Stimulated activated CD4-positive, alpha-beta T cell treated with anti-CD3 and anti-CD28 coated beads, Interleukin-4, amount 100 ng/mL, for 48 hours (primary cell): ENCODE data around the gene CCL13.
"Not testable (repeated sequence)": the region's sequence is repeated elsewhere in the genome, so short reads cannot be mapped to it uniquely, and the experiment has no call there.

ENCODE experiments used
- DNase-seq, 2 donors: peaks; one replicate each; pipeline ENCODE4 v3.0.0-alpha.2; 2020; ENCODE audit warnings: low read depth in 2 of 2

CCL13 gene

GRCh38 chr17:34356194-34356593 is at the start of gene CCL13:
TSS of gene CCL13 (plus strand) at chr17:34356480. CDS start at chr17:34356527, 47 bp downstream.
- no peak for DNase-seq

DNA sequence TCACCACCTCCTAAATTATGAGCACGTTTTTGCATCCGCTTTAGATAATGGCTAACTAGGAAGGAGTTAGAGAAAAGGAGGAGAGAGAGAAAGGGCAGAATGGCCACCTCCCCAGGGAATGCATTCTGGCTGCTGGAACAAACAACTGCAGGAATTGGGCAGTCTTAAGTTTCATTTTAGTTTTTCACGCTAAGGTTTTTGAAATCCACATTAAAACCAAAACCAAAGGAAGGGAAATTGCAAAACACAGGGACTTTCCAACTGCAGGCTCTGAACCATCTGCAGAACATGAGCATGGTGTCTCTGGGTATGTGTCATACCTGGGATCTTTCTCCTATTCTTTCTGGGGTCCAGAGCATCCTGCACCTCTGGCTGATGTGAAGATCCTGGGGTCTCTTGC is 49.2 kb upstream of the CCL13 start:
- no peak for DNase-seq

GRCh38 chr17:34308371-34308770 is 47.9 kb upstream of the CCL13 start:
- no peak for DNase-seq

- no peak for DNase-seq
Observed at GRCh38 chr17:34311291-34311690, 45.0 kb upstream of the CCL13 start.

GRCh38 chr17:34312080-34312479 is 44.2 kb upstream of the CCL13 start:
- no peak for DNase-seq

DNA sequence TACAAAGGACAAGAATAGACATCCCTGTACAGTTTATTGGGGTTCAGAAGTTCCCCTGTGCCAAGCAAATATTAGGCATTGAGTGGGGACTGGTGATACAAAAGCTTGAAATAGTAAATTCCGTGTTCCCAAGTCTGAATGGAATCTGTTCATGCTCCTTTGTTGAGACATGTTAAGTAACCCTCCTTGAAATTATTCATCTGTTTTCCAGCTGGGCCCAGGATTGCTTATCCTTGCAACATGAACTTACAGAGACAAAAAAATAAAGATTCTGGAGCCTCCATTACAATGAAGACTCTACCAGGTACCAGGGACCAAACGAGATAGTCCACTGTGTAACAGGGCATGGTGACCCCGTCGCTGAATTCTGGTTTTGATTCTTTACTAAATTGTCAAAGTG is 43.1 kb upstream of the CCL13 start:
- no peak for DNase-seq

- DNase-seq, result no peak
Observed at GRCh38 chr17:34314279-34314678, 42.0 kb upstream of the CCL13 start.

GRCh38 chr17:34318474-34318873 is 37.8 kb upstream of the CCL13 start:
- DNase-seq, result peak in 1 of 2 donors; percentile 7

DNA sequence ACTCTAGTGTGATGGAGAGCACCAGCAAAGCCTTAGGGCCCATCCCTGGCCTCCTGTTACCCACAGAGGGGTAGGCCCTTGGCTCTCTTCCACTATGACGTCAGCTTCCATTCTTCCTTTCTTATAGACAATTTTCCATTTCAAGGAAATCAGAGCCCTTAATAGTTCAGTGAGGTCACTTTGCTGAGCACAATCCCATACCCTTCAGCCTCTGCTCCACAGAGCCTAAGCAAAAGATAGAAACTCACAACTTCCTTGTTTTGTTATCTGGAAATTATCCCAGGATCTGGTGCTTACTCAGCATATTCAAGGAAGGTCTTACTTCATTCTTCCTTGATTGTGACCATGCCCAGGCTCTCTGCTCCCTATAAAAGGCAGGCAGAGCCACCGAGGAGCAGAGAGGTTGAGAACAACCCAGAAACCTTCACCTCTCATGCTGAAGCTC is 37.2 kb upstream of the CCL13 start, which contains the start of gene CCL8:
Gene CCL8, plus strand, starts transcription at position 397 of the 445 bp plus-strand sequence. CDS start 67 bp downstream, outside the sequence.
- DNase-seq, result no peak

DNA sequence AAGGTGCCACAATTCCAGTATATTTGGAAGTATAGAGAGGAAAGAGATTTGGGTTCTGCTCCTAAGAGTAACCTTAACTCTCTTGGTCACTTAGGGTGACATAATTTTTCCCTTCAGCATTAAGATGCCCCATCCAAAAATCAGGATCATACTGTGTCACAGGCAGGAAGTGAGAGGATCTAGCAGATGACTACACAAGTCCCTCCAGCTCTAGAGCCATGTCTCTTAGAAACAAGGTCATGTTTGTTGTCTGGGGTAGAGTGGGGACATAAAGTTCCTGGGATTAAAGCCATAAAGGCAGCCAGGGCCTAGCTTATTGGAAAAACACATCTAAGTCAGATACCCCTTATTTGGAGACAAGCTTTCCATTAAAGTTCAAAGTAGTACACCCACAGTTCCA is 34.3 kb upstream of the CCL13 start:
- no peak for DNase-seq

DNA sequence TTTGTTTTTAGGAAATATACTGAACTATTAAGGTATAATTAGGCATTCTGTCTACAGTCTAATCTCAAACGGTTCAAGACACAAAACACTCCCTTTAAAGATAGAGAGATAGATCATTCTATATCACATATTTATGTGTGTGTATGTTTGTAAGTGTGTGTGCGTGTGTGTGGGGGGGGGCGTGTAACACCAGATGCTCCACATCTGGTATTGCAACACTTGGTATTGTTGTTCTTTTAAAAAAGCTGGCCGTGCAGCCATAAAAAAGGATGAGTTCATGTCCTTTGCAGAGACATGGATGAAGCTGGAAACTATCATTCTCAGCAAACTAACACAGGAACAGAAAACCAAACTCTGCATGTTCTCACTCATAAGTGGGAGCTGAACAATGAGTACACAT is 28.7 kb upstream of the CCL13 start:
- DNase-seq, result not testable (repeated sequence)

DNA sequence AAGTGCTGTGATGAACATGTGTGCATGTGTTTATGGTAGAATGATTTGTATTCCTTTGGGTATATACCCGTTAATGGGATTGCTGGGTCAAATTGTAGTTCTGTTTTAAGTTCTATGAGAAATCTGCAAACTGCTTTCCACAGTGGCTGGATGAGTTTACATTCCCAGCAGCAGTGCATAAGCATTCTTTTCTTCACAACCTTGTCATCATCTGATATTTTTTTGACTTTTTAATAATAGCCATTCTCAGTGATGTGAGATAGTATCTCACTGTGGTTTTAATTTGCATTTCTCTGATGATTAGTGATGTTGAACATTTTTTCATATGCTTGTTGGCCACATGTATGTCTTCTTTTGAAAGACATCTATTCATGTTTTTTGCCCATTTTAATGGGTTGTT is 18.6 kb upstream of the CCL13 start:
- DNase-seq, result no peak

DNA sequence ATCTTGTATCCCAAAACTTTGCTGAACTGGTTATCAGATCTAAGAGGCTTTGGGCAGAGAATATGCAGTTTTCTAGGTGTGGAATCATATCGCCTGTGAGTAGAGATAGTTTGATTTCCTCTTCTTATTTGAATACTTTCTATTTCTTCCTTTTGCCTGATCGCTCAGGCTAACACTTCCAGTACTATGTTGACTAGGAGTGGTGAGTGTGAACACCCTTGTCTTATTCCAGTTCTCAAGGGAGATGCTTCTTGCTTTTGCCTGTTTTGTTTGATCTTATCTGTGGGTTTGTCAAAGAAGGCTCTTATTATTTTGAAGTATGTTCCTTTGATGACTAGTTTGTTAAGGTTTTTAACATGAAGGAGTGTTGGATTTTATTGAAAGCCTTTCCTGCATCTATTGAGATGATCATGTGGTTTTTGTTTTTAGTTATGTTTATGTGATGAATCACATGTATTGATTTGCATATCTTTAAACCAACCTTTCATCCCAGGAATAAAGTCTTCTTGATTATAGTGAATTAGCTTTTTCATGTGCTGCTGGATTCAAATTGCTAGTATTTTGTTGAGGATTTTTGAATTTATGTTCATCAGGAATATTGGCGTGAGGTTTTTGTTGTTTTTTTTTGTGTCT is 17.0 kb upstream of the CCL13 start:
- no peak for DNase-seq

DNA sequence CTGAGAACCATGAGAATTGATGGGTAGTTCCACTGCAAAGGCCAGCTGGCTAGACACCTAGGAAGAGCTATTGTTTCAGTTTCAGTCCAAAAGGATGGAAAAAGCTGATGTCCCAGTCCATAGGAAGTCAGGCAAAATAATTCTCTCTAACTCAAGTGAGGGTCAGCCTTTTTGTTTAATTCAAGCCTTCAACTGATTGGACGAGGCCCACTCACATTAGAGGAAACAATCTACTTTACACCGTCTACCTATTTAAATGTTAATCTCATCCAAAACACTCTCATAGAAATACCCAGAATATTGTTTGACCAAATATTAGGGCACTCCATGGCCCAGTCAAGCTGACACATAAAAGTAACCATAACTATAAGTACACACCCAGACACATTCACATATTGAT is 14.4 kb upstream of the CCL13 start:
- DNase-seq, result no peak

DNA sequence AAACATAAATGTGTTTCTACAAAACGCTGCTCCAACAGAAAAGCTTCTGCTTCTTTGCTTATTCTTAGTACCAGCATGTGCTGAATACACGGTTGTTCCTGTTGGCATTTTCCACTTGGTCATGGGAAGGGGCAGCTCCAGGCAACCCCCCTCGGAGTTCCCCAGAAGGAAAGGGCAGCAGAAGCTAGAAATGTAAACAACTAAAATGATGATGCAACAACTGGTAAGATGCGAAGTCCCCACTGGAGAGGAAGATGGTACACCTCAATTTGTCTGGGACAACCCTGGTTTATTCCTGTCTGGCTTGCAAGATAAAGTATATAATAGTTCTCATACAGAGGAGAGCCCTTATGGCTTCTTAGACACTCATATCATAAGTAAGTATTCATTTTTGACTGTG is 9.2 kb upstream of the CCL13 start:
- no peak for DNase-seq

DNA sequence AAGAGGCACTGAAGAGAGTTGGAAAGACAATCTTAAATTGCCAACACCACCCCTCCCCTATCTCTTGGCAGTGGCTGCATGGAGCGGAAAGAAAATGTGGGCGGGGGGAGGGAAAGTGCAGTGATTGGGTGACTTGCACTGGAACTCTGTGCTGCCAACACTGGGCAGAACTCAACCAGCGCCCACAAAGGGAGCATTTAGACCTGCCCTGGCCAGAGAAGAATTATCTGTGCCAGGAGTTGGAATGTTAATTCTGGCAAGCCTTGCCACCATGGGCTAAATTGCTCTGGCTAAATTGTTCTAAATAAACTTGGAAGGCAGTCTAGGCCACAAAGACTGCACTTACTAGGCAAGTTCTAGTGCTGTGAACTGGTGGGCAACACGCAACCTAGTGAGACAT is 6.5 kb upstream of the CCL13 start:
- no peak for DNase-seq

GRCh38 chr17:34351096-34351495 is 5.2 kb upstream of the CCL13 start:
- no peak for DNase-seq

DNA sequence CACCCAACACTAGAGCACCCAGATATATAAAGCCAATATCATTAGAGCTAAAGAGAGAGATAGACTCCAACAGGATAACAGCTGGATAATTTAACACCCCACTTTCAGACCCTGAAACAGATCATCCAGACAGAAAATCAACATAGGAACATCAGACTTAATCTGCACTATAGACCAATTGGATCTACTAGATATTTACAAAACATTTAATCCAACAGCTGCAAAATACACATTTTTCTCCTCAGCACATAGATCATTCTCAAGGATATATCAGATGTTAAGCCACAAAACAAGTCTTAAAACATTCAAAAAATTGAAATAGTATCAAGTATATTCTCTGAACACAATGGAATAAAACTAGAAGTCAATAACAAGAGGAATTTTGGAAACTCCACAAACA is 4.1 kb upstream of the CCL13 start:
- DNase-seq, result no peak

DNA sequence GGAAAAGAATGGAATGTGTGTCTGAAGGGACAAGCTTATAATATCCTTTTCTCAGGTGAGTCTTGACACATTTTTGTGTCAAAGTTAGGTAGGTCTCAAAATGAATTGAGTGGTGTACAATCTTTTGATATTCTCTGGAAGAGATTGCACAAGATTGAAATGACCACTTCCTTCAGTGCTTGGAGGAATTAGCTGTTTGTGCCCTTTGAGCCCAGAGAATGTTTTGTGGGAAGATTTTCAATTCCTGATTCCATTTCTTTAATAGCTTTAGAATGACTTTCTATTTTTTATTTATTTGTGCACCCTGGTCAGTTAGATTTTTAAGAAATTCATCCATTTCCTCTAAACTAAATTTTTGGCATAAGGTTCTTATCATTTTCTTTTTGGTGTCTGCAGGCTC is 1.6 kb upstream of the CCL13 start:
- no peak for DNase-seq

DNA sequence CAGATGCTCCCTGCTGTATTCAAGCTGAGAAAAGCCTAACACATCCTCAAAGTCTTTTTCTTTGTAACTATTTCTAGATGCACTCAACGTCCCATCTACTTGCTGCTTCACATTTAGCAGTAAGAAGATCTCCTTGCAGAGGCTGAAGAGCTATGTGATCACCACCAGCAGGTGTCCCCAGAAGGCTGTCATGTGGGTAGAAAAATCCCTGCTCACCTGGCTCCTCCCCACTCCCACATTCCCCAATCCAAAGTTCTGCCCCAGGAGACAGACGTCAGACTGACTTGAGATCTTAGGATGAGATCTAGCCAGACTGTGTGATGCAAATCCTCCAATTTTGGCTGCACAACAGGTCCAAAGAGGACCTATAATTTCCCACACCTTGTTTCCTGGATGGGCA is 1.1 kb downstream of the CCL13 start:
- no peak for DNase-seq

- no peak for DNase-seq
Observed at GRCh38 chr17:34358631-34359030, 2.4 kb downstream of the CCL13 start.

GRCh38 chr17:34360601-34361270 is 4.5 kb downstream of the CCL13 start:
- DNase-seq, result no peak

DNA sequence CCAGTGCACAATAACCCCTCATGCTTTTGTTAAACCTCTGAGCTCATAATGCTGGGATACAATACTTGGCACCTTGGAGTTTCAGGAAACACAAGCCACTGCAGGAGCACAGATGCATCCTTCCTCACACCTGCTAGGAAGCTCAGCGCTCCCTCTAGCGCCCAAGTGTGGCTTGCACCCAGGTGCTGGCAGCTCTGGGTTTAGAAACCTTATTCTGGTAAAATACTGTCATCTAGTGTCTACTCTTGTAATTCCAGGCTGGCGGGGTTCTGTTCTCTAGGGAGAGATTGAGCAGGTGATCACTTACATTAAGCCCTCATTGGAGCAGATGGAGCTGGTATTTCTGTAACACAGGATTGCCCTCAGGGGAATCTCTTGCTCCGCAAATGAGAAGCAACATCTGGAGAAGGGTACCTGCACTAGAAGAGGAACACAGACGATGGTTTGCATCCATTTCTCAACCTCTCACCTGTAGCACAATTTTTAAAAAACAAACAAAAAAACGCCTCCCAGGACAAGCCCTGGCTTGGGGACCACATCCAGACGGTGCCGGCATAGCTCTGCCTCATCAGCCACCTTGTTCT is 5.3 kb downstream of the CCL13 start:
- peak; percentile 70 to 75 for DNase-seq
